Panc1 (cell line): ENCODE results near the gene DBH. TPM values are rescaled to one million over a fixed set of nuclear protein-coding genes. Genes with fewer than 3 reads are reported as not detected.

ENCODE experiments used
- ATAC-seq: fragments of 200-7000 bp; cut with Tn5 transposase; 2 replicates; pipeline ENCODE4 v1.9.1; 2020; ENCODE audit warnings: mild to moderate bottlenecking, moderate library complexity
- BruUV-seq: library from RNA; stranded (reverse); fragments of 400-500 nt; replicated peaks from 2 replicates; lab custom pipeline; 2021; lab: Mats Ljungman, UMichigan
- CTCF ChIA-PET: fragments of 300-600 bp; sonication (Branson Sonifier 250); formaldehyde crosslinking; loops from one replicate; lab custom pipeline; 2022; ENCODE audit warnings: antibody characterized with exemption; lab: Charles Lee
- POLR2A ChIA-PET: fragments of 300-600 bp; sonication (Branson Sonifier 250); formaldehyde crosslinking; loops from one replicate; lab custom pipeline; 2022; ENCODE audit warnings: antibody characterized with exemption; lab: Charles Lee
- DNase-seq: peaks from one replicate; pipeline ENCODE4 v3.0.0-alpha.2; 2010; ENCODE audit warnings: low read depth, low spot score
- H3K27ac ChIP-seq: 2 replicates; pipeline ENCODE4 v1.5.1; 2011; ENCODE audit warnings: mild to moderate bottlenecking, low read length, inconsistent platforms
- H3K27me3 ChIP-seq: fragments of 200-500 bp; sonication (Bioruptor generic); 2 replicates; pipeline ENCODE4 v1.6.0; 2014; ENCODE audit warnings: low read length, inconsistent platforms; ENCODE audit not compliant: control insufficient read depth, insufficient read depth
- H3K36me3 ChIP-seq: fragments of 200-500 bp; sonication (Bioruptor generic); 2 replicates; pipeline ENCODE4 v1.5.1; 2014; ENCODE audit warnings: inconsistent platforms, mild to moderate bottlenecking, low read length, moderate library complexity; ENCODE audit not compliant: control insufficient read depth, insufficient read depth
- H3K4me1 ChIP-seq: 2 replicates; pipeline ENCODE4 v1.5.1; 2011; ENCODE audit warnings: inconsistent platforms, mild to moderate bottlenecking, low read length, moderate library complexity; ENCODE audit not compliant: control insufficient read depth, insufficient read depth
- H3K4me3 ChIP-seq, 2 experiments: 2 replicates each; pipeline ENCODE4 v1.5.1; 2011 to 2012; ENCODE audit warnings: low read depth in 2 of 2, low read length in 2 of 2, mild to moderate bottlenecking in 2 of 2, inconsistent platforms in 1 of 2, moderate library complexity in 1 of 2
- H3K9me3 ChIP-seq: fragments of 200-500 bp; sonication (Bioruptor generic); 2 replicates; pipeline ENCODE4 v1.5.1; 2014; ENCODE audit warnings: low read depth, mild to moderate bottlenecking, inconsistent platforms, low read length, moderate library complexity; ENCODE audit not compliant: control insufficient read depth, insufficient read depth
- CTCF ChIP-seq: fragments of 450-650 bp; IDR thresholded peaks from 2 replicates; pipeline ENCODE4 v1.5.1; 2017; ENCODE audit warnings: mild to moderate bottlenecking
- POLR2AphosphoS5 ChIP-seq: IDR thresholded peaks from 2 replicates; pipeline ENCODE4 v1.6.1; 2012; ENCODE audit warnings: mild to moderate bottlenecking, low read depth, low read length, moderate library complexity
- REST ChIP-seq, 2 experiments: IDR thresholded peaks; 2 replicates each; pipeline ENCODE4 v1.6.1; 2011 to 2012; ENCODE audit warnings: low read depth in 2 of 2, control low read depth in 1 of 2, low read length in 1 of 2, mild to moderate bottlenecking in 1 of 2, moderate library complexity in 1 of 2; ENCODE audit not compliant: insufficient read depth in 1 of 2
- SIN3A ChIP-seq: IDR thresholded peaks from 2 replicates; pipeline ENCODE4 v1.6.1; 2012; ENCODE audit warnings: low read depth, mild to moderate bottlenecking, low read length, moderate library complexity, borderline replicate concordance; ENCODE audit not compliant: insufficient read depth
- TCF7L2 ChIP-seq: IDR thresholded peaks from 2 replicates; pipeline ENCODE4 v1.6.1; 2011; ENCODE audit warnings: mild to moderate bottlenecking, low read depth, low read length, inconsistent platforms
- in situ Hi-C: cut with HindIII; loops from 2 replicates; pipeline ENCODE4 v1.10.0; 2016; ENCODE audit warnings: low sequenced_read_pairs, low pct_unique_long_range_greater_than_20kb
- intact Hi-C: fragments of 100-400 bp; cut with micrococcal nuclease; formaldehyde crosslinking; loops from one replicate; pipeline ENCODE4 v1.10.0; 2022; ENCODE audit not compliant: unreplicated experiment
- total RNA-seq: library from RNA; stranded (reverse); gene quantifications from one replicate; pipeline ENCODE4 v1.2.1, GENCODE V29; 2021; ENCODE audit not compliant: unreplicated experiment

Gene DBH
- total RNA-seq, 1 experiment from 2014 or later: not detected

- H3K4me1 ChIP-seq: no peaks in the 10 kb centered on the region
- ChIA-PET POLR2A (no interaction called here), CTCF (no interaction called here)
- H3K36me3 ChIP-seq: no peaks in the 10 kb centered on the region
- no TSS peak for BruUV-seq
- TF ChIP-seq POLR2AphosphoS5 (no peak), SIN3A (no peak), REST (IDR thresholded peaks at IDR 0.05; ENCODE audit: insufficient read depth in 1 of 2, low read depth in 2 of 2, low read length in 1 of 2) (no peak), TCF7L2 (no peak), CTCF (no peak)
- intact Hi-C loops (no loop called here), in situ Hi-C loops (no loop called here)
- no peak overlapping the region for H3K27ac ChIP-seq
- no peak overlapping the region for H3K4me3 ChIP-seq
- no peaks in the 10 kb centered on the region for H3K9me3 ChIP-seq
- no peaks in the 10 kb centered on the region for H3K27me3 ChIP-seq
- DNase-seq (no peak), ATAC-seq (no peak)
These were observed 28.9 kb downstream of the DBH start for GRCh38 chr9:133665096-133665495.

- no peak overlapping the region for H3K27ac ChIP-seq
- H3K4me1 ChIP-seq: no peaks in the 10 kb centered on the region
- H3K9me3 ChIP-seq: no peaks in the 10 kb centered on the region
- H3K36me3 ChIP-seq: no peaks in the 10 kb centered on the region
- intact Hi-C loops (no loop called here), in situ Hi-C loops (no loop called here)
- no peak overlapping the region for H3K4me3 ChIP-seq
- TF ChIP-seq SIN3A (no peak), REST (IDR thresholded peaks at IDR 0.05; ENCODE audit: insufficient read depth in 1 of 2, low read depth in 2 of 2, low read length in 1 of 2) (no peak), CTCF (no peak), POLR2AphosphoS5 (no peak), TCF7L2 (no peak)
- ATAC-seq (no peak), DNase-seq (no peak)
- ChIA-PET POLR2A (no interaction called here), CTCF (no interaction called here)
- BruUV-seq: no TSS peak
- no peaks in the 10 kb centered on the region for H3K27me3 ChIP-seq
These were observed 29.4 kb downstream of the DBH start for GRCh38 chr9:133665535-133665934.
